HCT116 (cell line): ENCODE data around the gene SNAP29. TPM values are rescaled to one million over a fixed set of nuclear protein-coding genes. Genes with fewer than 3 reads are reported as not detected.

Experiments
- ATAC-seq: fragments of 200-7000 bp; cut with Tn5 transposase; 2 replicates; pipeline ENCODE4 v1.9.1; 2020; ENCODE audit warnings: mild to moderate bottlenecking, moderate library complexity
- BruUV-seq: library from RNA; stranded (reverse); fragments of 400-500 nt; replicated peaks from 2 replicates; lab custom pipeline; 2021; lab: Mats Ljungman, UMichigan
- CTCF ChIA-PET: fragments of 300-600 bp; sonication (Branson Sonifier 250); formaldehyde crosslinking; loops from one replicate; lab custom pipeline; 2021; ENCODE audit warnings: antibody characterized with exemption; lab: Charles Lee
- POLR2A ChIA-PET: fragments of 300-600, 350-600 bp; sonication (Branson Sonifier 250); formaldehyde crosslinking; loops from one replicate; lab custom pipeline; 2021; ENCODE audit warnings: antibody characterized with exemption; lab: Charles Lee
- RAD21 ChIA-PET, 2 experiments: fragments of 300-600 bp; sonication (Branson Sonifier 250); formaldehyde crosslinking; loops; one replicate each; lab custom pipeline; 2023; ENCODE audit warnings: low total read pairs in 2 of 2; ENCODE audit not compliant: uncharacterized antibody in 2 of 2, unreplicated experiment in 2 of 2, low non-redundant PET in 1 of 2; lab: Charles Lee
- DNase-seq: peaks from one replicate; pipeline ENCODE4 v3.0.0-alpha.2; 2010; ENCODE audit warnings: low read depth, low spot score
- H2AFZ ChIP-seq: fragments of 200-600 bp; shearing (Covaris generic), sonication (generic); 2 replicates; pipeline ENCODE4 v1.6.1; 2017; ENCODE audit warnings: low read depth, mixed run types, mixed read lengths, antibody characterized with exemption, low read length; ENCODE audit not compliant: poor library complexity, severe bottlenecking
- H3K27ac ChIP-seq: 2 replicates; pipeline ENCODE4 v1.5.1; 2012; ENCODE audit warnings: low read depth, low read length
- H3K27me3 ChIP-seq: fragments of 200-600 bp; sonication (generic); 2 replicates; pipeline ENCODE4 v1.6.1; 2016; ENCODE audit warnings: mixed run types, low read length, mixed read lengths; ENCODE audit not compliant: insufficient read depth
- H3K36me3 ChIP-seq, 2 experiments: fragments of 200-500 bp in 1 of 2; fragments of 200-600 bp in 1 of 2; sonication (Bioruptor generic) in 1 of 2; sonication (generic) in 1 of 2; 2 replicates each; pipeline versions ENCODE4 v1.5.1 to v1.6.1; 2014 to 2016; ENCODE audit warnings: low read length in 2 of 2, inconsistent platforms in 1 of 2, mixed read lengths in 1 of 2, mixed run types in 1 of 2; ENCODE audit not compliant: insufficient read depth in 2 of 2, control insufficient read depth in 1 of 2
- H3K4me1 ChIP-seq, 2 experiments: fragments of 200-600 bp in 1 of 2; sonication (generic) in 1 of 2; 2 replicates each; pipeline versions ENCODE4 v1.5.1 to v1.6.1; 2012 to 2017; ENCODE audit warnings: low read length in 2 of 2, inconsistent platforms in 1 of 2, mild to moderate bottlenecking in 1 of 2, mixed read lengths in 1 of 2, mixed run types in 1 of 2, moderate library complexity in 1 of 2; ENCODE audit not compliant: insufficient read depth in 2 of 2, control insufficient read depth in 1 of 2
- H3K4me2 ChIP-seq: fragments of 200-600 bp; sonication (generic); 2 replicates; pipeline ENCODE4 v1.6.1; 2017; ENCODE audit warnings: mixed run types, low read length, mixed read lengths
- H3K4me3 ChIP-seq, 2 experiments: fragments of 200-600 bp in 1 of 2; sonication (generic) in 1 of 2; replicated peaks in 1 of 2; 2 replicates each; pipeline ENCODE4 v1.5.1; 2011 to 2016; ENCODE audit warnings: low read length in 2 of 2, control low read depth in 1 of 2, low read depth in 1 of 2, mild to moderate bottlenecking in 1 of 2, mixed read lengths in 1 of 2, mixed run types in 1 of 2
- H3K79me2 ChIP-seq: fragments of 200-600 bp; sonication (generic); 2 replicates; pipeline ENCODE4 v1.6.1; 2017; ENCODE audit warnings: mild to moderate bottlenecking, mixed run types, low read length, moderate library complexity, mixed read lengths; ENCODE audit not compliant: insufficient read depth
- H3K9ac ChIP-seq: fragments of 200-600 bp; sonication (generic); 2 replicates; pipeline ENCODE4 v1.6.1; 2016; ENCODE audit warnings: low read length, mixed read lengths
- H3K9me2 ChIP-seq: fragments of 200-600 bp; sonication (generic), shearing (Covaris generic); 2 replicates; pipeline ENCODE4 v1.6.1; 2017; ENCODE audit warnings: mixed run types, mild to moderate bottlenecking, moderate library complexity; ENCODE audit not compliant: insufficient read depth
- H3K9me3 ChIP-seq, 2 experiments: fragments of 200-500 bp in 1 of 2; fragments of 200-600 bp in 1 of 2; sonication (Bioruptor generic) in 1 of 2; sonication (generic) in 1 of 2; 2 replicates each; pipeline ENCODE4 v1.6.1; 2014 to 2017; ENCODE audit warnings: low read length in 2 of 2, mixed read lengths in 2 of 2, inconsistent platforms in 1 of 2, low read depth in 1 of 2, mild to moderate bottlenecking in 1 of 2, mixed run types in 1 of 2, moderate library complexity in 1 of 2; ENCODE audit not compliant: control insufficient read depth in 1 of 2, insufficient read depth in 1 of 2
- H4K20me1 ChIP-seq: fragments of 200-600 bp; sonication (generic), shearing (Covaris generic); 2 replicates; pipeline ENCODE4 v1.6.1; 2017; ENCODE audit warnings: mixed run types, mild to moderate bottlenecking, moderate library complexity; ENCODE audit not compliant: insufficient read depth
- ATF3 ChIP-seq: IDR thresholded peaks from 2 replicates; pipeline ENCODE4 v1.6.1; 2012
- CEBPB ChIP-seq: IDR thresholded peaks from 2 replicates; pipeline ENCODE4 v1.6.1; 2012; ENCODE audit warnings: low read depth
- EZH2 ChIP-seq: fragments of 200-600 bp; sonication (generic); IDR thresholded peaks from 2 replicates; pipeline ENCODE4 v1.6.1; 2017; ENCODE audit warnings: antibody characterized with exemption, mixed run types
- EZH2phosphoT487 ChIP-seq: fragments of 200-600 bp; IDR thresholded peaks from 2 replicates; pipeline ENCODE4 v1.6.1; 2018; ENCODE audit warnings: antibody characterized with exemption, borderline replicate concordance
- FOSL1 ChIP-seq: IDR thresholded peaks from 2 replicates; pipeline ENCODE4 v1.6.1; 2012; ENCODE audit warnings: low read depth
- JUND ChIP-seq: IDR thresholded peaks from 2 replicates; pipeline ENCODE4 v1.6.1; 2012
- POLR2A ChIP-seq: IDR thresholded peaks from 2 replicates; pipeline ENCODE4 v1.7.0; 2011; ENCODE audit warnings: borderline replicate concordance; ENCODE audit not compliant: insufficient read depth, insufficient read length; ENCODE audit errors: extremely low read depth
- POLR2AphosphoS5 ChIP-seq: IDR thresholded peaks from 2 replicates; pipeline ENCODE4 v1.6.1; 2011; ENCODE audit warnings: mild to moderate bottlenecking, low read depth, low read length, moderate library complexity
- RAD21 ChIP-seq: IDR thresholded peaks from 2 replicates; pipeline ENCODE4 v1.6.1; 2012; ENCODE audit warnings: low read depth, mild to moderate bottlenecking
- SIN3A ChIP-seq: IDR thresholded peaks from 2 replicates; pipeline ENCODE4 v1.6.1; 2012; ENCODE audit warnings: low read depth
- SRF ChIP-seq: IDR thresholded peaks from 2 replicates; pipeline ENCODE4 v1.6.1; 2012; ENCODE audit warnings: low read depth
- TCF7L2 ChIP-seq: IDR thresholded peaks from 2 replicates; pipeline ENCODE4 v1.7.0; 2011; ENCODE audit warnings: borderline replicate concordance, inconsistent platforms; ENCODE audit not compliant: insufficient read depth, insufficient read length; ENCODE audit errors: extremely low read depth
- YY1 ChIP-seq: IDR thresholded peaks from 2 replicates; pipeline ENCODE4 v1.6.1; 2011; ENCODE audit warnings: low read length, low read depth, moderate library complexity, mild to moderate bottlenecking; ENCODE audit not compliant: insufficient replicate concordance; ENCODE audit errors: extremely low read depth
- ZFX ChIP-seq: fragments of 450-650 bp; IDR thresholded peaks from 2 replicates; pipeline ENCODE4 v1.6.1; 2017
- ZNF274 ChIP-seq: fragments of 200-500 bp; sonication (Bioruptor generic); IDR thresholded peaks from 2 replicates; pipeline ENCODE4 v1.6.1; 2014; ENCODE audit warnings: mild to moderate bottlenecking, low read depth, low read length, inconsistent platforms
- intact Hi-C: fragments of 100-400 bp; cut with micrococcal nuclease; formaldehyde crosslinking; loops from 2 replicates; pipeline ENCODE4 v1.10.0; 2022
- total RNA-seq: library from RNA; stranded (reverse); gene quantifications from one replicate; pipeline ENCODE4 v1.2.1, GENCODE V29; 2021; ENCODE audit not compliant: unreplicated experiment

SNAP29 gene
- total RNA-seq, 1 experiment from 2014 or later = 27.3 TPM

DNA sequence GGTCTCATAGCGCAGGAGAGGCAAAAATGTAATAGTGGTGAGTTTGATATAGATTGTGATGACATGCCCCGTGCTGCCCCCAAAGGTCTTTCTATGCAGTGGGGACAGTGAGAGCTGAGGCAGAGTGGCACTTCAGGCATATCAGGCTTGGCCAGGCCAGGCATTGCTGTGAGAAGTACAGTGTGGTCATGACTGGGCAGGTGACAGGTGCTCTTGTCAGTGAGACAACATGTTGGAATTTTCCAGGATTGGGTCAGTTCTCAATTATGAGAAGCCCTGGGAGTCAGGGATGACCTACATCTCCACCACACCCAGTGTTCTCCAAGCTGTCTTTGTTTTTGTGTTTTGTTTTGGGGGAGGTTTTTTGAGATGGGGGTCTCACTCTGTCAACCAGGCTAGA, 3.7 kb downstream of the SNAP29 start:
- CTCF ChIA-PET = no interaction called here
- ATAC-seq (no peak), DNase-seq (no peak)
- H3K4me2 ChIP-seq = no peak overlapping the region
- H3K36me3 ChIP-seq = 0 out of 4 replicates have a peak, but pooled peaks cover 0 to 6% of the 10 kb centered on the region in 2 experiments
- TF ChIP-seq SIN3A (no peak), SRF (no peak), ZFX (no peak), RAD21 (no peak), CEBPB (no peak), TCF7L2 (no peak), FOSL1 (no peak), EZH2 (no peak), JUND (no peak), POLR2A (no peak), ZNF274 (no peak), POLR2AphosphoS5 (no peak), ATF3 (no peak)
- H3K27ac ChIP-seq = no peak overlapping the region
- no peak overlapping the region for H3K9ac ChIP-seq
- H3K27me3 ChIP-seq = no peaks in the 10 kb centered on the region
- H3K9me2 ChIP-seq = no peaks in the 10 kb centered on the region
- intact Hi-C loops = no loop called here
- no peaks in the 10 kb centered on the region; the same call in 1 of the 2 replicates for H4K20me1 ChIP-seq
- RAD21 ChIA-PET = no interaction called here
- H3K79me2 ChIP-seq = peaks cover 14% of the 10 kb centered on the region
- no peak overlapping the region for H2AFZ ChIP-seq
- H3K4me1 ChIP-seq = peaks cover 12 to 22% of the 10 kb centered on the region in 2 experiments
- no TSS peak for BruUV-seq
- H3K9me3 ChIP-seq = no peaks in the 10 kb centered on the region
- H3K4me3 ChIP-seq = no peak overlapping the region
- POLR2A ChIA-PET = interaction anchor here (0.6 kb wide), 1 partner anchor 92 kb away, joined by 4 read pairs; no protein-coding TSS in a partner anchor

DNA sequence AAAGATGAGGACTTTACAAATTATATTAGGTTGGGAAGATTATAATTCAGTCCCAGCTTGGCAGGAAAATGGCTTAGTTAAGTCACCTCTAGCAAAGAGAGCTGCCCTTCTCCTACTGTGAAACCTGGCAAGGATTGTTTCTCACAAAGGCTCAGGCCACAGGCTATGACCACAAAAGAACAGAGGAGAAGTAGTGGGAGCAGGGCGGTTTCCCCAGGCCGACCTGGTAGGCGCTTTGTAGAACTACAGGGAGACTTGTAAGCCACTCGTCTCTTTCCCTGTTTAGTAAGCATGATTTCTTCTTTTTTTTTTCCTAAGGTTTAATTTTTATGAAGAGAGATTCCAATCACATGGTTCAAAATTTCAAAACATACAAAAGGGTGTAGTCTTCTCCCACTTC, 4.6 kb downstream of the SNAP29 start:
- H3K4me1 ChIP-seq = peaks cover 12 to 18% of the 10 kb centered on the region in 2 experiments
- no peak for ATAC-seq
- ChIA-PET RAD21 (no interaction called here), CTCF (no interaction called here), POLR2A (no interaction called here)
- 0 out of 4 replicates have a peak, but pooled peaks cover 0 to 6% of the 10 kb centered on the region in 2 experiments for H3K36me3 ChIP-seq
- no peaks in the 10 kb centered on the region for H4K20me1 ChIP-seq
- no peaks in the 10 kb centered on the region for H3K9me2 ChIP-seq
- no peak for TF ChIP-seq YY1
- no peak for TF ChIP-seq EZH2phosphoT487
- no peak overlapping the region for H2AFZ ChIP-seq
- intact Hi-C loops = no loop called here
- no peak for DNase-seq
- peaks cover 5% of the 10 kb centered on the region for H3K79me2 ChIP-seq
- H3K4me2 ChIP-seq = no peak overlapping the region
- no peak overlapping the region for H3K9ac ChIP-seq
- no peaks in the 10 kb centered on the region for H3K27me3 ChIP-seq
- no peak overlapping the region for H3K4me3 ChIP-seq
- no peaks in the 10 kb centered on the region for H3K9me3 ChIP-seq
- H3K27ac ChIP-seq = no peak overlapping the region
- BruUV-seq = no TSS peak
